Measurements from ENCODE around the gene RAD51B.

The RAD51B gene

DNA sequence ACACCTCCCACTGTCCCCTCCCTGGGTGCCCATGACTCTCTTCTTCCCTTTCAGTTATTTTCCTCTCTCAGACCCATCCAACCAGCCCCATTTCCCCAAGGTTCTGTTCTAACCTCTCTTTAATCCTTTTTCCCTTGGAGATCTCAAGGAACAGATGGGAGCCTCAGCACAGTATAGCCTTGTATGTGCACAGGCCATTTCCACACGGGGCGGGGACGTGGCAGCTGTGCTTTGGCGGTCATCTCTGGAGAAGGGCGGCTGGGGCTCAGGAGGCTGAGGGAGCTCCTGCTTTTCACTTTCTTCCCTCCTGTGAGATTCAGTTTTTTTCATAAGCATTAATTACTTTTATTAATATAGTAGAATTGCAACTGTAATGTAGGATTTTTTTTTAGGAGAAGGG, 761.1 kb downstream of the RAD51B start:
- TF ChIP-seq, protein P1, sequence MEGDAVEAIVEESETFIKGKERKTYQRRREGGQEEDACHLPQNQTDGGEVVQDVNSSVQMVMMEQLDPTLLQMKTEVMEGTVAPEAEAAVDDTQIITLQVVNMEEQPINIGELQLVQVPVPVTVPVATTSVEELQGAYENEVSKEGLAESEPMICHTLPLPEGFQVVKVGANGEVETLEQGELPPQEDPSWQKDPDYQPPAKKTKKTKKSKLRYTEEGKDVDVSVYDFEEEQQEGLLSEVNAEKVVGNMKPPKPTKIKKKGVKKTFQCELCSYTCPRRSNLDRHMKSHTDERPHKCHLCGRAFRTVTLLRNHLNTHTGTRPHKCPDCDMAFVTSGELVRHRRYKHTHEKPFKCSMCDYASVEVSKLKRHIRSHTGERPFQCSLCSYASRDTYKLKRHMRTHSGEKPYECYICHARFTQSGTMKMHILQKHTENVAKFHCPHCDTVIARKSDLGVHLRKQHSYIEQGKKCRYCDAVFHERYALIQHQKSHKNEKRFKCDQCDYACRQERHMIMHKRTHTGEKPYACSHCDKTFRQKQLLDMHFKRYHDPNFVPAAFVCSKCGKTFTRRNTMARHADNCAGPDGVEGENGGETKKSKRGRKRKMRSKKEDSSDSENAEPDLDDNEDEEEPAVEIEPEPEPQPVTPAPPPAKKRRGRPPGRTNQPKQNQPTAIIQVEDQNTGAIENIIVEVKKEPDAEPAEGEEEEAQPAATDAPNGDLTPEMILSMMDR (IDR thresholded peaks at IDR 0.05; ENCODE audit: unreplicated experiment in 3 of 3) = no peak
- Mint-ChIP-seq H3K9me3 (peaks cover 11% of the 10 kb centered on the region), H3K4me1 (peaks cover 69% of the 10 kb centered on the region), H3K36me3 (ENCODE audit: low read depth) (peaks cover 9% of the 10 kb centered on the region), H3K4me3 (peak overlapping the region in 1 of 3 experiments; percentile 1), H3K27me3 (ENCODE audit: low read depth) (no peaks in the 10 kb centered on the region), H3K27ac (peak overlapping the region; percentile 87 to 94 (median 93))

DNA sequence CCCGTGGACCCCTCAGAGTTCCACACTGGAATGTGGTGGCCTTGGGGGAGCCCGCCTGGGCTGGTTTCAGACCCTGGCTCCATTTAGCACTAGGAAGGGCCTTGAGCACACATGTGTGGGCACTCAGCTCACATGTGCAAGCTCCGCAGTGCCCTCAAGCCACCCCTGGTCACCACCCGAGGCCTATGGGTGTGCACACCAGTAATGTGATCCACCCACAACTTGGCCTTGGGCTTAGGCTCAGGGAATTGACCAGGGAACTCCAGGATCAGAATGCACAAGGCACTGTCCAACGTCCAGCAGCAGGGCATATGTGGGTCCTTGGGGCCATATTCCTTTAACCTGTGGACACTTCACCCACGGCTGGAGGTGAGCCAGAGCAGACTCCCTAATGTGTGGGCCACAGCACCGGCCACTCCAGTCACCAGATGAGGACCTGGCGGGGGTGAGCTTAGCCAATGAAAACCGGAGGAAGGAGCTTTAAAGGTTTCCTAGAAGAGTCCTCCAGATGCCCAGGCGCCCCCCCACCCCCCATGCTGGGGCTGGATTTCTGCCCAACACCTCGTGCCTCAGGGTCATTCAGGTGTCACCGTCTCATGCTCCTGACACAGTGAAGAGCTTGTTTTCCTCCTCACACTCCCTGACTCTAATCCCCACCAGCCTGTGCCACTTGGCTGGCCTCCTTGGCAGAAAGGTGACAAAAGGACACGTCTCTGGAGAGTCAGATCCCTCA, 764.1 kb downstream of the RAD51B start:
- Mint-ChIP-seq H3K36me3 (ENCODE audit: low read depth) (peaks cover 9% of the 10 kb centered on the region), H3K4me3 (no peak overlapping the region)
- TF ChIP-seq, protein P1 (IDR thresholded peaks at IDR 0.05; ENCODE audit: unreplicated experiment in 3 of 3) = no peak

DNA sequence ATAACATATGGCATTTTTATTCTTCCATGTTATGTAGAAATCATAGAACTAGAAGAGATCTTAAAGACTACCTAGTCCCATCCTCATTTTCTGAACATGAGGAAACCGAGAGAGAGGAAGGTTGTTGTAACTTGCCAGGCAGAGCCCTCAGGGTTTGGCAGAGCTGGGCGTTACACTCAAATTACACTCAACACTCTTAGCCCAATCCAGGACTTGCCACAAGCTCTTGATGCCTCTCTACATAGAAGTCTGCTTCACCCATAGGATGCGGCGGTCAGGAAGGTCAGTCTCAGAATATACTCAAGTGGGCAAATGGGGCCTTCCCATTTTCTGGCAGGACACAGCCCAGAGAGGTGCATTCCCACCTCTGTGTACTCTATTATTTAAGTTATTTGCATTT, 765.2 kb downstream of the RAD51B start:
- H3K36me3 Mint-ChIP-seq (ENCODE audit: low read depth) = peaks cover 9% of the 10 kb centered on the region
- no peak overlapping the region for H3K4me3 Mint-ChIP-seq
- H3K9me3 Mint-ChIP-seq = peaks cover 11% of the 10 kb centered on the region
- TF ChIP-seq, protein P1 (IDR thresholded peaks at IDR 0.05; ENCODE audit: unreplicated experiment in 3 of 3) = no peak
- H3K4me1 Mint-ChIP-seq = peaks cover 73% of the 10 kb centered on the region
- H3K27ac Mint-ChIP-seq = peak overlapping the region in 2 of 3 experiments; percentile 67 to 98
- no peaks in the 10 kb centered on the region for H3K27me3 Mint-ChIP-seq (ENCODE audit: low read depth)

More for the DNA sequence above, 764.1 kb downstream of the RAD51B start:
- Mint-ChIP-seq H3K27me3 (ENCODE audit: low read depth) (no peaks in the 10 kb centered on the region), H3K9me3 (peaks cover 11% of the 10 kb centered on the region), H3K4me1 (peaks cover 73% of the 10 kb centered on the region), H3K27ac (peak overlapping the region in 2 of 3 experiments; percentile 67 to 98)

DNA sequence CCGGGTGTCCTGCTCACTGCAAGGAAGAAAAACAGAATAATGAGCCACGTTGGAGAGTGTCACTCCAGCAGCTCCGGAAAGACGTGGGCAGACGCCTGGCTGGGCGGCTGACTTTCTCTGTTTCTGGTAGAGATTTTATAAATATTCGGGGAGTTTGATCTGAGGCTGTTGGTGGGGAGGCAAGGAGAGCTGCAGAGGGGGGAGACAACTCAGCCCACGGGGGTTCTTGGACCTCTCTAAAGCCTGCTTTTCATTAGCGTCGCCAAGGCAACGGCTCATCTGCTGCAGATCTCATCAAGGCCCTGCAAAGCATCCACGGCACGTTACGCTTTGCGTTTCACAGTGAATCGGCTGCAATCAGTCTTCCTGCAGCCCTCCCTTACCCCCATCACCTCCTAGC, 766.1 kb downstream of the RAD51B start:
- H3K36me3 Mint-ChIP-seq (ENCODE audit: low read depth) = peaks cover 9% of the 10 kb centered on the region
- TF ChIP-seq, protein P1 (IDR thresholded peaks at IDR 0.05; ENCODE audit: unreplicated experiment in 3 of 3) = no peak
- peaks cover 73% of the 10 kb centered on the region for H3K4me1 Mint-ChIP-seq
- H3K27me3 Mint-ChIP-seq (ENCODE audit: low read depth) = no peaks in the 10 kb centered on the region
- H3K4me3 Mint-ChIP-seq = peak overlapping the region in 2 of 3 experiments; percentile 5 to 56
- peaks cover 11% of the 10 kb centered on the region for H3K9me3 Mint-ChIP-seq
- H3K27ac Mint-ChIP-seq = peak overlapping the region in 2 of 3 experiments; percentile 95 to 98

DNA sequence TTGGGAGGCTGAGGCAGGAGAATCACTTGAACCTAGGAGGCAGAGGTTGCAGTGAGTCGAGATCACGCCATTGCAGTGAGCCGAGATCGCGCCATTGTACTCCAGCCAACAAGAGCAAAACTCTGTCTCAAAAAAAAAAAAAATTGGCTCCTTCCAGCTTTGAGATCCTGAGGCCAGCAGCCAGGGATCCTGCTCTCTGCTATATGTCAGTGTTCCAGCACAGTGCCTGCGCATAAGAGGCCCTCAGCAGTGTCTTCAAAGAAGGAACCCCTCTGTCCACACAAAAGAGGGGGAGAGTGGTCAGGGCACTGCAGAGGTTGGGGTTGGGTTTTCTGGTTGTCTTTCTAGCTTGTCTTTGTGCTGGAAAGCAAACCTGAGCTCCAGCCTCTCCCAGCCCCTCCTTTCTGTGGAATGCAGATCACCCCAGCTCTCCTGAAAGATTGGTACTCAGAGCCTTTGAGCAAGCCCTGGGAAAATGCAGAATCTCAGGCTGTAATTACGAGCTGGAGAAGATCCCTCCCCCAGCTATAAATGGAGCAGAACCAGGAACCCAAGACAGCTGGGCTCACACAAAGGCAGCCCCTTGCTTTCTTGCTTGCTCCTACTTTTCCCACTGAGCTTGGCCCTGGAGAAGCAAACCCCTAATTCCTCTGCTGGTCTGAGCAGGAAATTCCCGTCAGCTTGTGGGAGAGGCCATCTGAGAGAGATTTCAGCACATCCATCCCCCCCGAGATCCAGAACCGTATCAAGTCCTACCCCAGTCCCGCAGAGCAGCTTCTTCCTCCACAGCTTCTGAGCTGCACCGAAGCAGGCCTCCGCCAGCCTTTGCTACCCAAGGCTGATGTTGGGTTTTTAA, 767.5 kb downstream of the RAD51B start:
- H3K27ac Mint-ChIP-seq = peak overlapping the region in 2 of 3 experiments; percentile 98 to 99
- H3K4me3 Mint-ChIP-seq = peak overlapping the region in 2 of 3 experiments; percentile 17 to 49

More for the DNA sequence above, 767.5 kb downstream of the RAD51B start:
- H3K27me3 Mint-ChIP-seq (ENCODE audit: low read depth) = no peaks in the 10 kb centered on the region
- no peaks in the 10 kb centered on the region for H3K36me3 Mint-ChIP-seq (ENCODE audit: low read depth)
- TF ChIP-seq, protein P1 (IDR thresholded peaks at IDR 0.05; ENCODE audit: unreplicated experiment in 3 of 3) = no peak
- H3K4me1 Mint-ChIP-seq = peaks cover 78% of the 10 kb centered on the region
- H3K9me3 Mint-ChIP-seq = no peaks in the 10 kb centered on the region

Data from nephron (organoid).